ENCODE measurements around the gene MYOCD.

The MYOCD gene

DNA sequence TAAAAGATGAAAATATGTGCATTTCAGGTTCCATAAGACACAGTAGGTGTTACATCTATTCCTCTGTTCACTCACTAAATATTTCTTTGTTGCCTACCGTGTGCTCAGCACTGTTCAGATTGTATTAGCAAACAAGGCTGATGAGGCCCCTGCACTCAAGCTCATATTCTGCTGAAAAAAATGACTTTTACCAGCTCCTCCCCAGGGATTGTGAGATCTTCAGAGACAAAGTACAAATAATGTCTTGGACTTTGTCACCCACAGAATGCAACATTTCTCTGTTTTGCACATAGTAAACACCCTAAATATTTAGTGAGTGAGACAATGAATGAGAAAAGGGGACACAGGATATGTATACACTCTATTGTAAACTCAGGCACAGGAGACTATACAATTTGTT, 21.9 kb upstream of the MYOCD start:
- no peak for DNase-seq (ENCODE audit: low read depth, low spot score)

DNA sequence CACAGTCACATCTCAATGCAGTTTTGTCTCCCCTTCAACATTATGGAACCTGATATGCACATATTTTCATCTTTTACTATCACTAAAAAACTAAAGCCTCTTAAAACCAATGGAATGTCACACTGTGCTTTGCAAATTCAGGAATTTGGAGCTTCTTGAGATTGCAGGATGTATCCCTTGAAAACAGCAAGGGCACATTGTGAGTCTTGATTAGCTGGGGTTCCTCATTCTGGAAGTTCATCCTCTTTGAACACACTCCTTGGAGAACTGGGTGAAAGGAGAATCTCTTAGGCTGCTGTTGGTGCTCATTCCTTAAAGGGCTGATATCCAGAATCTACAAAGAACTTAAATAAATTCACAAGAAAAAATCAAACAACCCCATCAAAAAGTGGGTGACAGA, 21.1 kb upstream of the MYOCD start:
- DNase-seq (ENCODE audit: low read depth, low spot score), result no peak

DNA sequence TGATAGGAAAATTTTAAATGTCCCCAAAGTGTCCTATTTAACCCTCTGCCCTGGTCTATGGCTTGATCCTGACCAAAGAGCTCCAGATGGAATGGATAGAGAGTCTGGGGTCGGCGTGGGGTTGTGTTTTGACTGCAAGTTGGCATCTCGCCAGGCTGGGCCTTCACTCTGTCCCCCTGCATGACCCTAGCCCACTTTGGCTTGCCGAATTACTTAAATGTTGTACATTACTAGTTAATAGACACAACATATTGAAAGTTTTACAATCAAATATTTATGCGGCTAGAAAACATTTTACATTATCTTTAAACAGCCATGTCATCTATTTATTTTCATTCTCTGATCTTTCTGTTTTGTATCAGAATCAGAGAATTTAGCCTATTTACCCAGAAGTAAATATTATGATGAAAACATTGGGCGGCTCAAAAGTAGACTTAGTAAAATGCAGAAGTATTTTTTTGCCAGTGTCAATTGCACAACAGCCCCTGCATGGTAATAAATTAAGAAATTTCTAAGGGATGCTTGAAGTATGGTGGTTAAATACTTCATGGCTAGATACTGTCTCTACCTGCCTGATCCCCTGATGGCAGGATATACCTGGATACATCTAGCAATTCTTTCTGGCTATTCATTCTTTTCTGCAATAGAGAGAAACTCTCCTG, 18.8 kb upstream of the MYOCD start:
- DNase-seq (ENCODE audit: low read depth, low spot score), result no peak

DNA sequence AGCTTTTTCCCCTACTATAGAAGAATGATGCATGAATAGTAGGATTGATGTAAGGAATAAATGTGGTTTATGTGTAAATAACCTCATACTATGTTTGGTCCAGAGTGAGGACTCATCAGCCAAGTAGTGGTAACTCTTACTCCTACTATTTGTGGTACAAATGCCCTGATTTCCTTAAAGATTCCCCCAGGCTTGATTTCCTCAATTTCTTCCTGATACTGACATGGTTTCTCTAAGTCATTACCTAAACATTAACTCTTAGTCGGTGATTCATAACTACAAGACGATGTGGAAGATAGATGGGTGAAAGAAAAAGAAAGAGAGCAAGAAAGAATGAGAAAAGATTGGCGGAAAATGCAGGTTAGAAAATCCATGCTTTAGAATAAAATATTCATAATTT, 17.2 kb upstream of the MYOCD start:
- no peak for DNase-seq (ENCODE audit: low read depth, low spot score)

DNA sequence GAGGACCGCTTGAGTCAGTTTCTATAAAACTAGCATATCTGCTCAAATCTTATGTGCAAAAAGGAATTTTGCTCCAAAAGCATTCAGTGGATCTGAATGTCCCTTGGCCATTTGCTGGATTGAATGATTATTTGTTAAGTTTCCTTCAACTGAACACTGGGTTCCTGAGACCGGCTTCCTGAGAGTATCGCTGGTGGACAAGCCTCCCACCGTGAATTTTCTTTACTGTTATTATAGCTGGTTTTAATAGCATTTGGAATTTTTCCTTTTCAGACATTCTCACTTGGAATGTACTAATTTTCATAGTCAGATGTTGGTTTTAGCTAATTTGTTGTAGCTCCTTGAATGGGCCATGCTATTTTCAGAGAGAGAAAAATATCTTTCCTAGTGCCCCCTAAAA, 9.8 kb upstream of the MYOCD start:
- no peak for DNase-seq (ENCODE audit: low read depth, low spot score)

DNA sequence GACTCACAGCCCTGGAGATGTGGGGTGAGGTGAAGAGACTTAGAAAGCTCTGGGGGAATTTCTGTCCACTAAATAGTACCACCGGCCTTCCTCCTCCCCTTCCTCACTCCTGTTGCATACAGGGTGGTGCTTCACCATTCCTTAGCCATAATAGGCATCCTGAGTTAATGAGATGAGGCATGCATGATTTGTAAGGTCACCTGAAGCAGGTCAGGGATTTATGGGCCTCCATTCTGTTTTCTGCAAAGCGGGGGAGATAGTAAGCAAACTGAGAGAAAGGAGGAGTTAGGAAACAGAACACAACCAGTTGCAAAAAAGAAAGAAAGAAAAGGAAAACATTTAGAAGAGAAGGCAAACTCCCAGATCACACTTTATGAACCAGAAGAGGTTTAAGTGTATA, 9.3 kb upstream of the MYOCD start:
- DNase-seq (ENCODE audit: low read depth, low spot score), result no peak

DNA sequence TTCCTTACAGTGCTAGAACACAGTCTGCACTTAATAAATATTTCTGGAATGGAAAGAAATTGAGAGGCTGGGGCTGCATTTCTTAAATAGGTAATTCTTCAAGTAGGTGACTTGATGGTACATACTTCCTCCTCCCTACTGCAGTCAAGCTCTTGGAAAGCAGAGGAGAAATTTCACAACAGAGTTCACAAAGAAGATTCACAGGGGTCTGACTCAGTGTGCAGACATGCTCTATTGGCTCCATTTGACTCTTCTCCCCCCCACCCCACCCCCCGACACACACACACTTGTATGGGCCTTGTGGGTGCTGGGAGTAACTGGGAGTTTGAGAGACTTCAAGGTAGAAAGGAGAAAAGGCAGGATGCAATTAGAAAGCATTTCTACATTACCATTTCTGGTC, 6.2 kb upstream of the MYOCD start:
- no peak for DNase-seq (ENCODE audit: low read depth, low spot score)

DNA sequence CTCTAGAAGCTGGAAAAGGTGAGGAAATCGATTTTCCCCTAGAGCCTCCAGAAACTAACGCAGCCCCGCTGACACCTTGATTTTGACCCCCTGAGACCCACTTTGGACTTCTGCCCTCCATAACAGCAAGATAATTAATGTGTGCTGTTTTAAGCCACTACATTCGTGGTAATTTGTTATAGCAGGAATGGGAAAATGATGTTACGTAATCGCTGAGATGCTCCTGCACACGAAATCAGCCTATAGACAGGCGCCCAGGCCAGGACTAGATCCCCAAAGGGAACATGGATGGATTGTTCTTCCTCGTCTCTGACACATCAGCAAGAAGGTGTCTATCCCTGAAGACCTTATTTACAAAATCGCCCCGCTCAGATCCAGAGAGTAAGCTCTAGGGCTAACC, 1.4 kb upstream of the MYOCD start:
- no peak for DNase-seq (ENCODE audit: low read depth, low spot score)

DNA sequence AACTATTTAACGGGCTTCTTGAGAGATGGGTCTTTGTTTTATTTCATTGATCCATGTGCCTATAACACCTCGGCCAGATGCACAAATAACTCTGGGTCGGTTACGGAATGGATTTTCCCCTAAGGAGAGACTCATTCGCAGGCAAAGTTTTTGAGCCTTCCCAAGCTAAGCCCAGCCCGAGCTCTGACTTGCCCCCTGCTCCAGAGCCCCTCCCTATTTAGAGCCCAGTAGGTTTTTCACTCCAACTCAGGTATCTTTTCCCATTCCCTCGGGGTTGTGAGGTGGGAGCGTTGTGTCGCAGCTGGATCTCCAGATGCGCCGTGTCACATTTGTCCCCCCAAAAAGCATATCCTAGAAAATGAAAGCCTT, 812 bp upstream of the MYOCD start:
- DNase-seq (ENCODE audit: low read depth, low spot score), result no peak

DNA sequence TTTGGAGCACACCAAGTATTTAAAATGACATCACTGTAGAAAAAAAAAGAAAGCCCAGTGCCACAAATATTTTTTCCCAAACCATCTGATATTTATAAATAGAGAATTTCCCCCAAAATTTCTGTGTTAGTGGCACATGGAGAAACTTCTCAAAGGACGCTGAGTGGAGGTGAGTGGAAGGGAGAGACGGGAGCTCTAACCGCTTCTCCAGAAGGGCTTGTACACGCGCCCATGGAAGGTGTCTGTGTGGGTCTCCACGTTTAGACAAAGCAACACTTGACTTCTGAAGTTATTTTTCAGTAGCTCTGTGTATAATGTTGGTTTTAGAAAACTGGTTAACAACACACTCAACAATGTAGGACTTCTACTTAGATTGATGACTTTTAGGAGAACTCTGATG, 1.0 kb downstream of the MYOCD start:
- no peak for DNase-seq (ENCODE audit: low read depth, low spot score)

DNA sequence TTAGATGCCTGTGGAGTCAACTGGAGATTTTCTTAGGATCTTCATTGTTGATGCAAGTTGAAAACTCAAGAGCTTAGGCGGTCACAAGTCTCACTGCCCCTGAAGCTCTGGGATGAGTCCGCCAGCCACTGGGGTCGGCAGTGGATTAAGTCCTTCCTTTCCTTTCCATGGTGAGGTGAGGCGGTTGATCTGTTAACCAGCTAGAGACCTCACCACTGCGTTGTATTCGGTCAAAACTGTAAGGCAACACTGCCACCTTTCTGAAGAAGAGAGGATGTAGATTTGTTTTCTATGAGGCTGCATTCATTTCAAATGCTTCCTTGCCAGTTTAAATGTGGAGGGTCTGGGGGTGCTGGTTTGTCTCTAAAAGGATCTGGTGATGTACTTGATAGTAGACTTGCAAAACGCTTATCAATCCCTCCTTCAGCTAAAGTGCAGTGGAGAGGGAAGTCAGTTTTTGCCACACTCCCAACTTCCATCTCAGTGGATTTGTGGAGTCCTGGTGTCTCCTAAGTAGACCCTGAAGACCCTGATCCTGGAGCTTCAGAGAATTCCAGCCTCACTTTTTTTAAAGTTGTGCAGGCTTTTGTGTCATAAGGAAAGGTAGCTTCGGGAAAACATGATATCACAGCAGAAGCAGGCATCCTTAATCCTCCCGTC, 1.7 kb downstream of the MYOCD start:
- DNase-seq (ENCODE audit: low read depth, low spot score), result no peak

DNA sequence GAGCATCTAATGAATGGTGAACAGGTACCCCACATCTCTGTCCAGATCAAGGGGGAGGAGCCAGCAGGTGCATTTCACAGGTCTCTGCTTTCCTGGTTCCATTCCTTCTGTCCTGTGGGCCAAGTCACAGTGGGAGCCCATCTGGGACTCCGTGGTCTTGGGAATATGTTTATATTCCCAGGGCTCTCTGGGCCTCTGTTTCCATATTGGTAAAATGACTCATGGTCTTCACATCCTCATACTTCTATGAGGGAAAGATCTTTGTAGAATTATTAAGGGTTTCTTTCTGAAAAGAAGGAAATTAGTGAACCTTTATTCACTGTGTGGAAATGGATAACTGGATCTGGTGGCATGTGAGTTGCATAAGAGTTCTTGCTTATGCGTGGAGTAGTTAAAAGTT, 6.2 kb downstream of the MYOCD start:
- no peak for DNase-seq (ENCODE audit: low read depth, low spot score)

DNA sequence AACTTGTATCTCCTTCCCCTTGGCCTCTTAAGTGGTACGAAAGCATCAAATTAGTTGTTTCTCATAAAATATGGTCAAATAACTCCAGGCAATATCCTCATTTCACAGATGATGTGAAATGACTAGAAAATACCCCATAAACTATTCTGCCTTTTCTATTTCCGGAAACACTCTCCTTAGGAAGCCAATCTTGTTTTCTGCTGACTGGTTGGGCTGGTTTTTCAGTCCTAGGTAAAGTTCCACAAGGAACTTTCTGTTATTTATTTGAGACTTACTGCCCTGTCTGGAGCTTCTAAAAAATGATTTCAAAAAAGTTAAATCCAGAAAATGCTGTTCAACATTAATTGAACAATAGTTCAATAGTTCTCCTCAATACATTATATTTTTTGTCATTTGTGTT, 7.3 kb downstream of the MYOCD start:
- no peak for DNase-seq (ENCODE audit: low read depth, low spot score)

DNA sequence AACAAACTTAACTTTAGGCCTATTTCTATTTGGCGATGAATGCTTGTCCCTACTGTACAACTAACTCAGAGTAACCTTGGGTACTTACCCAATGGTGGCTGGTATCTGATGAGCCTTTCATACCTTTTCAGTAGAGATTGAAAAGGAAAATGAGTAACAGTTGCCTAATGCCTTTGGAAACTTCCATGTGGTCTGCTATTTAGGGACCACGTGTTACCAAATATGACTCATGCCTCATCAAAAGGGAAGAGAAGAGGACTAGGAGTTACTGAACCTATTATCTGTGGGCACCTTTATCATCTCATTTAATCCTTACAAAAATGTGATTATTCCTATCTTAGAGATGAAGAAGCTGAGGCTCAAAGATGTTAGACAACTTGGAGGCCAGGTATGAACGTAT, 8.1 kb downstream of the MYOCD start:
- DNase-seq (ENCODE audit: low read depth, low spot score), result no peak

DNA sequence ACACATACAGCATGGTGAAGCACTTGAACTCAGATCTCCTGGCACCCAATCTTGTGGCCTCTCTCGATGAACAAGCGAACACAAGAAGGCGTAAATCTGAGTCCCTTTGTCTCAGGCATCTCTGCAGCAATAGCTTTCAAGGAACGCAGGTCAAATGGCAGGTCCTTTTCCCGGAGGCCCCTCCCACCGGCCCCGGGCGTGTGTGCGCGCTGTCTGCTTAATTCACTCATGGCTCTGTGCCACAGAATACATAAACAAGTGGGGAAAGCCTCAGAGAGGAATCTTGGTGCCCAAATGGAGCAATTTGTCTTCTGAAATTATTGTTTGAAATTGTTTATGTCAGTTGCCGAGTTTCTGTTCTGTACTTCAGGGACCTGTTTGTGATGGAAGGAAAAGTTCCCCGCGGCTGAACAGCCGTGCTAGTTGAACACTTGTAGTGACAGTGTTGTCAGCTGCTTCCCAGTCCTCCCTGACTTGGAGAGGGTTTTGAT, 14.8 kb downstream of the MYOCD start:
- DNase-seq (ENCODE audit: low read depth, low spot score), result no peak

DNA sequence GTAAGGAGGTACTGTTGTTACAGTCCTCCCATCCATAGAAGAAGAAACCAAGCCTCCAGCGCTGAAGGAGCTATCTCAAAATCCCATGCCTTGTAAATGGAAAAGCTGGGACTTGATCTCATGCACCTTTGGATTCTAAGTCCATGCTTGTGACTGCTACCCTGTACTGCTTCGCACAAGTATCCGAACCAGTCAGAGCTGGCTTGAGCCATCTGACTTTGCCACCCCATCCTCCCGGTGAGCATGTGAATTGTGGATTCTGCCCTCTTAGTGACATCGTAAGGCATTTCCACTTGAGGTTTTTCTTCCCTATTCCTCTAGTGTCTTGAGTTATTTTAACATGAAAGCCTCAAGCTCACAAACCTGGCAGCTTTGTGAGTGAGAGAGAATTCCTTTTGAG, 15.3 kb downstream of the MYOCD start:
- DNase-seq (ENCODE audit: low read depth, low spot score), result no peak

DNA sequence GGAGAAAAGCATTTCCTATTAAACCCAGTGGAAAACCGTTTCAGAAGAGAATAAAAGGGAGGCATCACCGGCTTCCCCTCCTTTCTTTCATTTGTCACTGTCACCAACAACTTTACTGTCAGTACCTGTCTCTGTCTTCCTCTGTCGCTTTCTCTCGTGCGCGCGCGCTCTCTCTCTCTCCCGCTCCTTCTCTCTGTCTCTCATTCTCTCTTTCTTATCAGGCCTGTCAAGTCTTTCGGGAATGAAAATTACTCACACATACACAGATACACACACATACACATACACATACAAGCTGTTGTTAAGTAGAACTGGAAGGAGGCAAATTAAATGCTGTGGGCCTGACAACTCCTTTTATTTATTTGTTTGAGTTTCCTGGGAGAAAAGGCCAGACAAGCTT, 17.6 kb downstream of the MYOCD start:
- no peak for DNase-seq (ENCODE audit: low read depth, low spot score)

DNA sequence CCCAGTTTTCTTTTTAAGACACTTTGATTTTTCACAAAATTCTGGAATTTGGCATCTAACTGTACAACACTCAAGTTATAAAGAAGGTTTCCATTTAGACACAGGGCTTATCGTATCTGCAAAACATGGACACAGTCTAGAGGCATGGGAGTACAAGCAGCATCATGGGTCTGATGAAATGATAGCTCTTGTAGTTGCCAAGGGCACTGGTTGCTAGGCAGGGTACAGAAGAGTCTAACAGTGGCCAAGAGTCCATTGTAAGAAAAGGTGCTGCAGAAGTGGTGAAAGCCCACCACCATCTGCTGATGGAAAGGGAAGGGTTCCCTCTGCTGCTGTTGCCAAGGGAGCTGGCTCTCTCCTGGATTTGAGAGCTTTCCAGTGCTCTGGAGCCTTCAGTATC, 20.8 kb downstream of the MYOCD start:
- no peak for DNase-seq (ENCODE audit: low read depth, low spot score)

DNA sequence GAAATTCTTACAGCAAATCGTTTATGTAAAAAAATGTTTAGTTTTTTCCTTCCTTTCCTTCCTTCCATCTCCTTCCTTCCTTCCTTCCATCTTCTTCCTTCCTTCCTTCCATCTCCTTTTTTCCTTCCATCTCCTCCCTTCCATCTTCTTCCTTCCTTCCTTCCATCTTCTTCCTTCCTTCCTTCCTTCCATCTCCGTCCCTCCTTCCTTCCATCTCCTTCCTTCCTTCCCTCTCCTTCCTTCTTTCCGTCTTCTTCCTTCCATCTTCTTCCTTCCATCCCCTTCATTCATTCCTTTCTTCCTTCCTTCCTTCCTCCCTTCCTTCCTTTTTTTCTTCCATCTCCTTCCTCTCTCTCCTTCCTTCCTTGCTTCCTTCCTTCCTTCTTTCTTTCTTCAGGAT, 22.7 kb downstream of the MYOCD start:
- DNase-seq (ENCODE audit: low read depth, low spot score), result no peak

DNA sequence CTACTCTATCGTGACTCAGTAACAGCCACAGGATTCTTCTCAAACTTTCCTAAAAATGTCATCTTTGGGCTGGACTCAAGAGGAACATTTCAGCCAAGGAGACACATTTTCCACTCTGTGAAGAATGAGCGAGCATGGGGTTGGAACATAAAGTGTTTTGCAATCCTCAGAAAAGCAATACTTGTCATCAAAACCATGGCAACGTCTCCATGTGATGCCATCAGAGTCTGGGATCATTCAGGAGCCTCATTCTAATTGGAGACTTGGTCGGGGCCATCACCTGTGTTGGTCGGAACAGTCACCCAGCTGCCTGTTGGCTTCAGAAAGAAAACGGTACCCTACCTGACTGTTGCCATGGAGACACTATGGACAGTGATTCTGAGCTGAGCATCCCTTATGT, 25.5 kb downstream of the MYOCD start:
- DNase-seq (ENCODE audit: low read depth, low spot score), result no peak

DNA sequence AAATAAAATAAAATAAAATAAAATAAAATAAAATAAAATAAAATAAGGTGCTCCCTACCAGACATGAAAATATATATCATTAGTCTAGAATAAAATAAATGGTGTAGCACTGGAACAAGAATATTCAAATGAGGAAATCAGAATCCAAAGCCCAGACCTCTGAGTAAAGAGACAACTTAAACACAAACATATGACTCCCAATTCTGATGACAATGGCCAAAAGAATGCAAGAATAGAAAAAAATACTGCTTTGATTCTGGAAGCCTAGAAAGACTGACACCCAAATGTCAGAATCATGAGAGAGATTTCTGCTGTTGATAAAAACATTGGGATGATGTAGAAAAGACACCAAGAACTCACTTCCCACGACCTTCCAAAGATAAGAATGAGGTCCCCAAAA, 27.9 kb downstream of the MYOCD start:
- no peak for DNase-seq (ENCODE audit: low read depth, low spot score)

DNA sequence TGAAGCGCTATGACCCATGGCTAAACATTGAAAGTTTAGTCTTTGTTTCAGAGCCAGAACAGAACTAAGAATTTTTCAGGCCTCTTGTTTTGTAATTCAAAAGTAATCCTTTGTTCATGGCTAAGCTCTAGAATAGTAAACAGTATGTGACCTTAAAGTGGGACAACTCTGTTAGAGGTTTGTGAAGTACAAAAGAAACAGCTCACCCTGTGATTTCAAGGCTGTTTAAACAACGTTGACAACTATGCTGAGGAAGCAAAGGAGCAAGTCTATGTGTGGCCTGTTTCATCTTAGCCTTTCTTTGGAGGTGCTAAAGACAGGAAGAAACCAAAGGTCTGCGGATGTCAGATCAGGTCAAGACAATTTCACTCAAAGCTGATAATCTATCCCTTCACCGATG, 40.4 kb downstream of the MYOCD start:
- no peak for DNase-seq (ENCODE audit: low read depth, low spot score)

DNA sequence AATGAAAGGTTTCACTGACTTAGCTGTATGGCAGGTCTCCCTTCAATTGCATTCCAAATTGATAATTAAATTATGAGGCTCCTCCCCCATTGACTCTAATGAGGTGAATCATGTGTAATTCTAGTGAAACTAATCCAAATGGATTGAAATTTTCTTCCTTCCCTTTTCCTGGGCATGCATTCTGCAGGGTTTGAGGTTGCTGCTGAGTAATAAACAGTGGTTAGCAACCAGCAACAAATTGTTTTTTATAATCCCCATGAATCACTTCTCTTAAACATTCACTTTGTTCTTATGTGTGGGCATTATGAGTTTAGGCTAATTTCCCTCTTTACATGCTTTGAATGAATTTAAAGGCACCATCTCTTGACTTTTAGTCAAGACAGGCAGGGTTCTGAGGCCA, 43.4 kb downstream of the MYOCD start:
- no peak for DNase-seq (ENCODE audit: low read depth, low spot score)

DNA sequence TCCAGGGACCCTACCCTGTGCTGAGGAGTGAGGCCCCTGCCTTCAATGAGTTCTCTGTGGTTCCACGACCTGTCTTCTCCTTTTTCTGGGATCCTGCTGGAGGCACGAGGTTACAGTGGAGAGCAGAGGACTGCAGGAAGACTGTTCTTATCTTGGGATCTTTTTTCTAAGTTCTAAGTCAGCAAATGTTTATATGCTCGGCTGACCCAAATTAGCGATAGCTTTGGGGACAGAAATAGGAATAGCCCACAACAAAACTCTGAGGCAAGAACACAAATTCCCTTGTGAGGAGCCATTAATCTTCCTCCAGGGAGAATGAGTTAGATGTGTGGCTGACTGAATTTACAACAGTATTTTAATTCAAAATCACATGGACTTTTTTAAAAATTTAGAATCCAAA, 46.7 kb downstream of the MYOCD start:
- no peak for DNase-seq (ENCODE audit: low read depth, low spot score)

All from brain pericyte (primary cell).